ENCODE data around the gene ABO.

ABO gene

GRCh38 chr9:133278161-133279114, 3.4 kb upstream of the ABO start:
- no peak overlapping the region for H3K4me3 ChIP-seq (ENCODE audit: control insufficient read depth, low read depth, low read length)
- TF ChIP-seq CTCF (IDR thresholded peaks at IDR 0.05; ENCODE audit: control insufficient read depth, insufficient read depth, low read depth, low read length, missing control alignments): no peak
- DNase-seq (ENCODE audit: low read depth): no peak

DNA sequence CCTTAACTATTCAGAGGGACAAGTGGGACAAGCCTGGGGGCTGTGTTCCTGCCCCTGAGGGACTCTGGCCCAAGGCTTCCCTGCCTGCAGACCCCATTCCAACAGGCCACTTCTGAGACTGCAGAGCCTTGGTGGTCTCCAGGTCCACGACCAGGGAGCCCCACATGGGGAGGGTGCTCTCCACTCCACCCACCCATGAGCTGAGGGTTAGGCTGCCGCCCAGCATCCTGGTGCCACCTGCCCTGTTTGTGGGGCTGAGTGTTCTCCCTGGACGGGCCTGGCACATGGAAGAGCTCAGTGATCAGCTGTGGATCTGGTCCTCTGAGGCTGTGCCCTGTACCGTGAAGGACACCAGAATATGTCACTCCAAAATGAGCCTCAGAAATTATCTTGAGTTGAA, 2.5 kb upstream of the ABO start:
- no peak for DNase-seq (ENCODE audit: low read depth)
- H3K4me3 ChIP-seq (ENCODE audit: control insufficient read depth, low read depth, low read length): no peak overlapping the region
- TF ChIP-seq CTCF (IDR thresholded peaks at IDR 0.05; ENCODE audit: control insufficient read depth, insufficient read depth, low read depth, low read length, missing control alignments): no peak

- no peak for TF ChIP-seq CTCF (IDR thresholded peaks at IDR 0.05; ENCODE audit: control insufficient read depth, insufficient read depth, low read depth, low read length, missing control alignments)
- no peak for DNase-seq (ENCODE audit: low read depth)
Measured at GRCh38 chr9:133276923-133277322, 1.9 kb upstream of the ABO start.

DNA sequence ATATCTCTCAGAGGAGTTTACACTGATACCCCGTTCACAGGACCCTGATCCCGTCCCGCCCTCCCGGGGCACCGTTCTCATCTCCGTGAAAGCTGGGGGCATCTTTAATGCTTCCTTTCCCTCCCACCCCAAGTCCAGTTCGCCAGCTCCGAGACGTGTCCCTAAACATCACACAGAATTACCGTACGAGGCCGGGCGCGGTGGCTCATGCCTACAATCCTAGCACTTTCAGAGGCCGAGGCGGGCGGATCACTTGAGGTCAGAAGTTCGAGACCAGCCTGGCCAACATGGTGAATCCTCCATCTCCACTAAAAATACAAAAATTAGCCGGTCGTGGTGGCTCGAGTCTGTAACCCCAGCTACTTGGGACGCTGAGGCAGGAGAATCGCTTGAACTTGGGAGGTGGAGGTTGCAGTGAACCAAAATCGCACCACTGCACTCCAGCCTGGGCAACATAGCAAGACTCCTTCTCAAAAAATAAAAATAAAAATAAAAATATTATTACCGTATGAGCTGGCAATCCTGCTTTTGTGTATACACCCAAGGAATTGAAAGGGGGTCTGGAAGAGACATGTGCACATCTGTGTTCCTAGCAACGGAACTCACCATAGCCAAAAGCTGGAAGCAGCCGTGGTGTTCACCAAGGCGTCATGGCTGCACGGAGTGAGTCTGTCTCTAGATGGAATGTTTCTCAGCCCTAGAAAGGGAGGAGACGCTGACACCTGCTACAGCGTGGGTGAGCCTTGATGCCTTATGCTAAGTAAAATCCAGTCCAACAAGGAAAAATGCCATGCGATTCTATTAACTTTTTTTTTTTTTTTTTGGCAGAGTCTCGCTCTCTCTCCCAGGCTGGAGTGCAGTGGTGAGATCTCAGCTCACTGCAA, 1.2 kb upstream of the ABO start:
- TF ChIP-seq CTCF (IDR thresholded peaks at IDR 0.05; ENCODE audit: control insufficient read depth, insufficient read depth, low read depth, low read length, missing control alignments): no peak
- no peak for DNase-seq (ENCODE audit: low read depth)
- no peak overlapping the region for H3K4me3 ChIP-seq (ENCODE audit: control insufficient read depth, low read depth, low read length)

More at GRCh38 chr9:133276923-133277322, 1.9 kb upstream of the ABO start:
- H3K4me3 ChIP-seq (ENCODE audit: control insufficient read depth, low read depth, low read length): no peak overlapping the region

DNA sequence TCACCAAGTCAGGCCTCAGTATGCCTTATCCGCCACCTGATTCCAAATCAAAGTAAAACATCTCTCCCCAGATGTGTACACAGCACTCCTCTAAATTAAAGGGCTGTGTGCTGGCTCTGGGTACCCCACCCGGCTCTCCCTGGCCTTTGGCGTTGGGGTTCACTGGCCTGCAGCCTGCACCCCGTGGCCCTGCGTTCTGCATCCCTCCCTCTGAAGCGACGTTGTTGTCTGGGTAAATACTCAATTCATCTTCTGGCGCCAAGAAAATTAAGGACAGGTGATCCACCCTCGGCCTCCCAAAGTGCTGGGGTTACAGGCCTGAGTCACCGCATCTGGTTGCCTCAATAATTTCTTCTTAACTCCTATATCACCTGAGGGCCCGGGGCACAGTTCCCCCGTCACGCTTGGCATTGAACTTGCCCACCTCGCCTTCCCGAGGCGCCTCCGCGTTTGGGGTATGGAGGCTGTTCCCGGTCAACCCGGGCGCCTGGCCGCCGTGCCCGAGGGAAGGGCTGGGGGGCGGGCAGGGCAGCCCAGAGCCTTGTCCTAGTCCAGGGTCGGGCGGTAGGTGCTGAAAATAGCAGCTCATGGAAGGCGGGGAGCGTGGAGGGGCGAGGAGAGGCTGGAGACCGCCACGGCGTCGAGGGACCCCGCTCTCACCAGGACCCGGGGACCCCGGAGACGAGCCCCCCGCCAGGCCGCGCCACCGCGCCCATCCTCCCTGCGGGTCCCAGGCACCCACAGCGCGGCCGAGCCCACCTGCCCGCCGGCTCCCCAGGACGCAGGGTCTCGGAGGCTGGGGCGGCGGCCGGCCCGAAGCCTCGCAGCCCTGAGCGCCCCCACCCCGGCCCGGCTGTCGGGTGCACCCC, 531 bp downstream of the ABO start:
- TF ChIP-seq CTCF (IDR thresholded peaks at IDR 0.05; ENCODE audit: control insufficient read depth, insufficient read depth, low read depth, low read length, missing control alignments): no peak
- no peak for DNase-seq (ENCODE audit: low read depth)
- H3K4me3 ChIP-seq (ENCODE audit: control insufficient read depth, low read depth, low read length): no peak overlapping the region

DNA sequence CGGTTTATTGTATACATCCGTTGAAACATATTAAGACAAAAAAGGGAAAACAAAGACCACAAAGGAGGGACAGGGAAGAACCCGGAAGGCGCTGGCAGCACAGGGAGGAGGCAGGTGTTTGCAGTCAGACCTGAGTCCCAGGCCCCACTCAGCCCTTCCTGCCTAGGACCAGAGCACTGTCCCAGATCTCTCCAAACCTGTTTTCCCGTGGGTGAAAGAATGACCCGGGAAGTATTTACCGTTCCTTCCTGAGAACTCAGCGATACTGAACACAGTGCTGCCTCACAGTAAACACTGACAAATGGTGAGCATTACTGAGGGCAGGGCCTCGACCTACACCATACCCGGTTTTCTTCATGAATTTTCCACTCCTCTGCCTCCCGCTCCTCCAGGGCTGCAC, 1.2 kb downstream of the ABO start:
- no peak for DNase-seq (ENCODE audit: low read depth)
- H3K4me3 ChIP-seq (ENCODE audit: control insufficient read depth, low read depth, low read length): no peak overlapping the region
- no peak for TF ChIP-seq CTCF (IDR thresholded peaks at IDR 0.05; ENCODE audit: control insufficient read depth, insufficient read depth, low read depth, low read length, missing control alignments)

All from AG09309 (cell line).